Activated CD4-positive, alpha-beta memory T cell treated with anti-CD3 and anti-CD28 coated beads for 36 hours (primary cell): ENCODE measurements around the gene ANK2. TPM values are rescaled to one million over a fixed set of nuclear protein-coding genes. Genes with fewer than 3 reads are reported as not detected.

Source experiments
- CTCF ChIA-PET: fragments of 350-600 bp; sonication (Branson Sonifier 250); formaldehyde crosslinking; loops from one replicate; lab custom pipeline; 2021; ENCODE audit warnings: antibody characterized with exemption, inconsistent platforms; lab: Charles Lee
- POLR2A ChIA-PET: fragments of 350-600 bp; sonication (Branson Sonifier 250); formaldehyde crosslinking; loops from one replicate; lab custom pipeline; 2021; ENCODE audit warnings: antibody characterized with exemption; lab: Charles Lee
- DNase-seq: peaks from one replicate; pipeline ENCODE4 v3.0.0-alpha.2; 2020
- H3K27ac Mint-ChIP-seq: one replicate; pipeline ENCODE4 v1.8.0; 2021; ENCODE audit warnings: mixed read lengths
- H3K27me3 Mint-ChIP-seq: one replicate; pipeline ENCODE4 v1.8.0; 2021; ENCODE audit warnings: mixed read lengths
- H3K36me3 Mint-ChIP-seq: one replicate; pipeline ENCODE4 v1.8.0; 2021; ENCODE audit warnings: mixed read lengths
- H3K4me1 Mint-ChIP-seq: one replicate; pipeline ENCODE4 v1.8.0; 2021; ENCODE audit warnings: low read depth, mixed read lengths
- H3K4me3 Mint-ChIP-seq: one replicate; pipeline ENCODE4 v1.8.0; 2021; ENCODE audit warnings: mild to moderate bottlenecking, mixed read lengths
- H3K9me3 Mint-ChIP-seq: one replicate; pipeline ENCODE4 v1.8.0; 2021; ENCODE audit warnings: mixed read lengths
- intact Hi-C: fragments of 100-400 bp; cut with micrococcal nuclease; formaldehyde crosslinking; loops from one replicate; pipeline ENCODE4 v1.15.1; 2023
- total RNA-seq, 2 experiments: library from RNA; stranded (reverse); gene quantifications; one replicate each; pipeline ENCODE4 v1.2.3, GENCODE V29; 2021

The ANK2 gene
- total RNA-seq, 2 experiments from 2014 or later: 0.82 to 1.2 TPM

DNA sequence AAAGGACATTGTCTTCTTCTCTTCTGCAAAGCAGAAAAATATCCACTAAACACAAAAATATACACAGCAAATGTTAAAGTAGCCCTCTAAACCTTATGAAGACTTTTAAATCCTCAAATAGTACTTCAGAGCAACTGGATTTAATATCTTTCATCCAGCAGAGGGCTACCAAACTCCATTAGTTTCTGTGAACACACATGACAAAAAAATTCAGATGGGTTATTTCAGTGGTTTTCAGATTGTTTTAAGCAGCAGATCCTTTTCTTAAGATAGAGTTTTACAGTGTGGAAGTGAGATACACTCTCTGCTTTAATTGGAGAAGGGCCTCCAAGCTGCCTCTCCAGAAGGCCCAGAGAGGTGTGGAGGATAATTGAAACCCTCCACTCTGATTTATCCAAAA, 56.7 kb downstream of the ANK2 start:
- no peak for DNase-seq
- POLR2A ChIA-PET: no interaction called here
- CTCF ChIA-PET: no interaction called here
- Mint-ChIP-seq H3K27ac (no peak overlapping the region), H3K4me1 (no peaks in the 10 kb centered on the region), H3K36me3 (no peaks in the 10 kb centered on the region), H3K27me3 (no peaks in the 10 kb centered on the region), H3K9me3 (no peaks in the 10 kb centered on the region), H3K4me3 (no peak overlapping the region)
- intact Hi-C loops: no loop called here

DNA sequence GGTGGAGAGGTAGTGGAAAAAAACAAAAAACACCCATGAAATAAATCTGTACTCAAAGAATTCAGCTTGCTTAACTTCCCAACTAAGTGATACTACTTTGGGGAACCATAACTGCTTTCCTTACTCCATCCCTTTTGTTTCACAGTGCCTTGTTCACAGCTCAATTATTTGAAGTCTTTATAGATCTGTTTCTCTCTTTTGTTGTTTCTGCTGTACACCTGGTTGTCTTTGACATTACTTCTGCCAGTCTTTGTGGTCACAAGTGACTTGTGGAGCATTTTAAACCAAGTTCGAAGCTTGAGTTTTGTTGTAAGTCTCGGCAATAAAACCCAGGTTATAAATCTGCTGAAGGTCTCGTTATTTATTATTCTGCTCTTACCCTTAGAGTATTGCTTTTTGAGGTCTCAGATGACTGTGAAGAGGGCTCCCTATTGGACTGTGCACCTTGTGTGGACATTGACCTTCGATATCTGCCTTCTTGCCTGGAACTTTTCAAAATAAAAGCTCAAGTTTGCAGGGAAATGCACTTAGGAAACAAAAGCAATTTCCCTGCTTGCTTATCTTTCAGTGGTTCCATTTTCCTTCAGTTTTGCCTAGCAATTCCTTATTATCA, 59.8 kb downstream of the ANK2 start:
- H3K27me3 Mint-ChIP-seq: no peaks in the 10 kb centered on the region
- ChIA-PET CTCF (no interaction called here), POLR2A (no interaction called here)
- no peaks in the 10 kb centered on the region for H3K9me3 Mint-ChIP-seq
- intact Hi-C loops: no loop called here
- H3K27ac Mint-ChIP-seq: no peak overlapping the region
- H3K36me3 Mint-ChIP-seq: no peaks in the 10 kb centered on the region
- H3K4me3 Mint-ChIP-seq: no peak overlapping the region
- no peaks in the 10 kb centered on the region for H3K4me1 Mint-ChIP-seq
- DNase-seq: no peak

GRCh38 chr4:113112338-113112978, 63.0 kb downstream of the ANK2 start:
- no peaks in the 10 kb centered on the region for H3K4me1 Mint-ChIP-seq
- intact Hi-C loops: no loop called here
- DNase-seq: no peak
- H3K36me3 Mint-ChIP-seq: no peaks in the 10 kb centered on the region
- ChIA-PET CTCF (no interaction called here), POLR2A (no interaction called here)
- H3K27ac Mint-ChIP-seq: no peak overlapping the region
- H3K9me3 Mint-ChIP-seq: no peaks in the 10 kb centered on the region
- no peak overlapping the region for H3K4me3 Mint-ChIP-seq
- no peaks in the 10 kb centered on the region for H3K27me3 Mint-ChIP-seq

- intact Hi-C loops: no loop called here
- ChIA-PET POLR2A (no interaction called here), CTCF (no interaction called here)
- no peak overlapping the region for H3K4me3 Mint-ChIP-seq
- no peaks in the 10 kb centered on the region for H3K9me3 Mint-ChIP-seq
- H3K27me3 Mint-ChIP-seq: no peaks in the 10 kb centered on the region
- H3K36me3 Mint-ChIP-seq: no peaks in the 10 kb centered on the region
- H3K27ac Mint-ChIP-seq: no peak overlapping the region
- DNase-seq: no peak
- no peaks in the 10 kb centered on the region for H3K4me1 Mint-ChIP-seq
Observed at GRCh38 chr4:113113151-113113550, 63.7 kb downstream of the ANK2 start.

GRCh38 chr4:113114884-113115283, 65.4 kb downstream of the ANK2 start:
- H3K9me3 Mint-ChIP-seq: no peaks in the 10 kb centered on the region
- intact Hi-C loops: no loop called here
- POLR2A ChIA-PET: no interaction called here
- no peak overlapping the region for H3K27ac Mint-ChIP-seq
- no peaks in the 10 kb centered on the region for H3K36me3 Mint-ChIP-seq
- DNase-seq: no peak
- no peaks in the 10 kb centered on the region for H3K4me1 Mint-ChIP-seq
- H3K4me3 Mint-ChIP-seq: no peak overlapping the region
- no peaks in the 10 kb centered on the region for H3K27me3 Mint-ChIP-seq
- CTCF ChIA-PET: no interaction called here

DNA sequence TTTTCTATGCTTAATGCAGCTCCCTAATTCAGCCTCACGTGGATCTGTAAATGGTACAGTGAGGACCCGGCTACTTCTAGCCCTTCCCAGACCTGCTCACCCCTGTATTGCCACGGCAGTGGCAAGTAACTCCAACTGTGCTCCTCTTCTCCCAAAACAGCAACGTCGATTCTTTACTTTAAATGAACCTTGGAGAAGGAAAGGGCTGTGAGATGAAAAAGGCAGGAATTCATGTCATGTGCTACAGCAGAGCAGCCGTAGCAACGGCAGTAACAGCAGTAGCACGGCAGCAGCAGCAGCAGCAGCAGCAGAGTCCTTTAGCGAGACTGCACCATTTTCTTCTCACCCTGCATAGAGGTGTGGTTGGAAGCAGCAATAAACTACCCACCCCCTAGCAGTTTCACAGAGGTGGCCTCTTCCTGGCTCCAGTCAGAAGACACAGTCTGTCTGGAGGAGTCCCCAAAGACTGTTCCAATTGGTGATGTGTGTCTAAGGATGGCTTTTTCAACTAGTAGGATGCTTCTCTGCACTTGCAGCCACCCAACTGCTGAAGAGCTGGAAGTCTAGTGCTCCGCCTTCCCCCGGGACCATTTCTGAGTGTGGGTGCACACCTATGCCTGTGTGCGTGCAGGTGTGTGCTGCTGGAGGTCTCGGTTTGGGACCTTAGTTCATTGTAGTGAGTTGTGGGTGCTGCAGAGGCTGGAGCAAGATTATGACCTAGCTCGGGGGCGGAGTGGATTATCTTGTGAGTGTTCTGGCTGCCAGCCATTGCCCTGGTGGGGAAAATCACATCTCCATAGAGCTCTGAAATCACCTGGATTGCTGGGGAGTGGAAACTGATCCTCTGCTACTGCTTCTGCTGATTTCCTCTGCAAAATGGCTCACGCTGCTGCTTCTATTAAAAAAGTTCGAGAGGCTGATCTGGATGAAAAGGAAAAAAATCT, 67.2 kb downstream of the ANK2 start:
- ChIA-PET CTCF (no interaction called here), POLR2A (no interaction called here)
- Mint-ChIP-seq H3K4me1 (no peaks in the 10 kb centered on the region), H3K27ac (no peak overlapping the region), H3K4me3 (no peak overlapping the region), H3K27me3 (no peaks in the 10 kb centered on the region), H3K36me3 (no peaks in the 10 kb centered on the region), H3K9me3 (no peaks in the 10 kb centered on the region)
- DNase-seq: no peak
- intact Hi-C loops: no loop called here

DNA sequence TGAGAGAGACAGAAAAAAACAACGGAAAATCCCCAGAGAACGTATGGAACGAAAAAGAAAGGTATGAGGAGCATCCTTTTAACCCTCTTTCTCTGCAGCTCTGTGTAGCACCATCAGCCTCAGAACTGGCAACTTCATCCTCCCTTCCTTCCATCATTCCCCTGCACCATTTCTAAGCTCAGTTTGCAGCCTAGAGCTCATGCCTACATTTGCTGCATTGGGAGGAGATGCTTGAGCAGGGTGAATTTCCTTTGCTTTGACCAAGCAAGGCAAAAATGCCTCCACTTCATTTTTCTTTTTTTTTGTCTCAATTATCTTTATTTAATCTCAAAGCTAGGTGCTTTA, 67.9 kb downstream of the ANK2 start:
- H3K27ac Mint-ChIP-seq: no peak overlapping the region
- no peaks in the 10 kb centered on the region for H3K9me3 Mint-ChIP-seq
- no peaks in the 10 kb centered on the region for H3K27me3 Mint-ChIP-seq
- H3K4me1 Mint-ChIP-seq: no peaks in the 10 kb centered on the region
- no peak overlapping the region for H3K4me3 Mint-ChIP-seq
- intact Hi-C loops: no loop called here
- CTCF ChIA-PET: no interaction called here
- DNase-seq: no peak
- POLR2A ChIA-PET: no interaction called here
- H3K36me3 Mint-ChIP-seq: no peaks in the 10 kb centered on the region

DNA sequence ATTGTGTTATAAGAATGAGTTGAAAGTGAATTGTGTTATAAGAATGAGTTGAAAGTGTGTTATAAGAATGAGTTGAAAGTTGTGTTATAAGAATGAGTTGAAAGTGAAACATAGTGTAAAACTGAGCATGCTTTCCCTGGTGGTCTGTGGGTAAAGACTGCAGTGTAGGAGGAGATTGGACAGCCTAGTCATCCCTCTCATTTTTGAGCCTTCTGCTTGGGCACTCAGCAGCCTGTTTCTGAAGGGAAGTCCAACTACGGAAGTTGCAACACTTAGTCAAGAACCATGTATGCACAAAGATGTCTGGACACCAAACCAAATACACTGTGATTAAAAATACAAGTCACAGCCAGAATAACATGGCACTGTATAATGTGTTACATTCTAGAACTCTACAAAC, 72.6 kb downstream of the ANK2 start:
- no peak overlapping the region for H3K27ac Mint-ChIP-seq
- DNase-seq: no peak
- no peaks in the 10 kb centered on the region for H3K27me3 Mint-ChIP-seq
- no peaks in the 10 kb centered on the region for H3K36me3 Mint-ChIP-seq
- CTCF ChIA-PET: no interaction called here
- H3K4me3 Mint-ChIP-seq: no peak overlapping the region
- no peaks in the 10 kb centered on the region for H3K9me3 Mint-ChIP-seq
- POLR2A ChIA-PET: no interaction called here
- intact Hi-C loops: no loop called here
- no peaks in the 10 kb centered on the region for H3K4me1 Mint-ChIP-seq

GRCh38 chr4:113125418-113125817, 76.0 kb downstream of the ANK2 start:
- ChIA-PET CTCF (no interaction called here), POLR2A (no interaction called here)
- intact Hi-C loops: no loop called here
- DNase-seq: no peak
- Mint-ChIP-seq H3K4me3 (no peak overlapping the region), H3K27me3 (no peaks in the 10 kb centered on the region), H3K27ac (no peak overlapping the region), H3K9me3 (no peaks in the 10 kb centered on the region), H3K36me3 (no peaks in the 10 kb centered on the region), H3K4me1 (no peaks in the 10 kb centered on the region)

DNA sequence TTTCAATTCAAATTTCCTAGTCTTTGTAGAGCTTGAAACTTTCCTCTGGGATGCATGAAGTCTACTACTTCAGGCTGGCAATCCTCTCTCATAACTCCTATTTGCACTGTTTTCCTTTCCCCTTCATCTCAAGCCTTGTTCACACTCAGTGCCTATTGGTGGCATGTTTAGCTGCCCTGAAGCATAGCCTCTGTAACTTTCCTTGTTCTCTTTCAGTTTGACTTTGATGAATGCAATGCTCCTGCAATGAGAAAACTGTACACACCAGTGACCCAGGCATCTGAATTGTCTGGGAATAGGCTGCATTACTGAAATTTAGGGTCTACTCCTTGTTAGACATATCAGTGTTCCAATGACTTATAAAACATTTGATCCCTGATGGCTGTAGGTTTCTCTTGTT, 81.7 kb downstream of the ANK2 start:
- no peak for DNase-seq
- CTCF ChIA-PET: no interaction called here
- H3K36me3 Mint-ChIP-seq: no peaks in the 10 kb centered on the region
- no peak overlapping the region for H3K4me3 Mint-ChIP-seq
- H3K27ac Mint-ChIP-seq: no peak overlapping the region
- POLR2A ChIA-PET: no interaction called here
- H3K4me1 Mint-ChIP-seq: no peaks in the 10 kb centered on the region
- peaks cover 1% of the 10 kb centered on the region for H3K27me3 Mint-ChIP-seq
- intact Hi-C loops: no loop called here
- H3K9me3 Mint-ChIP-seq: no peaks in the 10 kb centered on the region

DNA sequence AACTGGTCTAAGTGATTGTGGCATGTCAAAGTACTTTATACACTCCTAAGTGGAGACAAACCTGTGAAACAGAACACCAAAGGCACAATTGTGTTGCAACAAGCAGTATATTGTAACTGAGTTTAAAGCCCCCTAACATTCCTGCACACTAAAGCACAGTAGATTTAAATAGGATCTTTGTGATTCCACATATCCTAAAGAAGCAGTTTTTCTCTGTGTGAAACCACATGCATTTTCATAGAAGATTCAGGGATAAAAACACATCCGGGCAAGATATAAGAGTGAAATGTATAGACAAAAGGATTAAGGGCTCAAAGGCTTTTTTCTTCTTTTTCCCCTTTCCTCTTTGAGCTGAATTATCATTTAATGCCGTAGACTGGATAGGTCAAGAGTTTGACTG, 82.2 kb downstream of the ANK2 start:
- DNase-seq: no peak
- Mint-ChIP-seq H3K27ac (no peak overlapping the region), H3K36me3 (no peaks in the 10 kb centered on the region), H3K27me3 (peaks cover 1% of the 10 kb centered on the region), H3K9me3 (no peaks in the 10 kb centered on the region), H3K4me3 (no peak overlapping the region), H3K4me1 (no peaks in the 10 kb centered on the region)
- intact Hi-C loops: no loop called here
- POLR2A ChIA-PET: no interaction called here
- CTCF ChIA-PET: no interaction called here

DNA sequence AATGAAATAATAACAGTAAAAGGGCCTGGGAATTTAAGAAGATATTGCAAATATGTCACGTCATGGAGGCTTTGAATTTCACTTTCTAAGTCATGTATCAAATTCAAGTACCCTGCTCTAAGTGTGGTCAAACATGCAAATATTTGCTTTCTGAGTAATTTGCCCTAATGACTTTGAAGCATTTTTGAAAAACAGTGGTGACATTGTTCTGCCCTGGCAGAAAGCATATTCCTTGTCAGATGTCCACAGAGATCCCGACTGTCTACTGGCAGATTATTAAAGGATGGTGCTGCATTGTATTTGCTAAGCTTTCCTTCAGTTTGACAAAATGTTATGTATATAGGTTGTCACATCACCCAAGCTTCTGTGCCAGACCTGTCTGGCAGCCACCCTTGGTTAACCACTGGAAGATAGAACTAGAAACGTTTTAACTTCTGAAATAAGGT, 92.5 kb downstream of the ANK2 start:
- no peaks in the 10 kb centered on the region for H3K27me3 Mint-ChIP-seq
- intact Hi-C loops: no loop called here
- no peaks in the 10 kb centered on the region for H3K4me1 Mint-ChIP-seq
- no peaks in the 10 kb centered on the region for H3K9me3 Mint-ChIP-seq
- POLR2A ChIA-PET: no interaction called here
- no peaks in the 10 kb centered on the region for H3K36me3 Mint-ChIP-seq
- H3K27ac Mint-ChIP-seq: no peak overlapping the region
- CTCF ChIA-PET: no interaction called here
- no peak overlapping the region for H3K4me3 Mint-ChIP-seq
- DNase-seq: no peak
